DMS53 treated with DMSO at 0.1 percent for 48 hours (cell line): Measurements from ENCODE around the gene SPATA20.

Experiments
- DNase-seq: peaks from one replicate; lab custom pipeline; 2025; ENCODE audit not compliant: unreplicated experiment; lab: John Stamatoyannopoulos, UW

Gene SPATA20

GRCh38 chr17:50557630-50558029, 10.7 kb downstream of the SPATA20 start:
- no peak for DNase-seq

- DNase-seq: no peak
These were observed 11.1 kb downstream of the SPATA20 start for GRCh38 chr17:50558091-50558490.

- no peak for DNase-seq
These were observed 11.6 kb downstream of the SPATA20 start for GRCh38 chr17:50558581-50558940.

GRCh38 chr17:50558941-50559614, 12.1 kb downstream of the SPATA20 start:
- no peak for DNase-seq

- DNase-seq: peak; percentile 60
These were observed 12.8 kb downstream of the SPATA20 start for GRCh38 chr17:50559674-50560184.

GRCh38 chr17:50560185-50560824, 13.3 kb downstream of the SPATA20 start, which contains the start of gene CACNA1G:
CACNA1G (plus strand) TSS chr17:50560715; CDS start chr17:50561460, 745 bp downstream.
- peak; percentile 88 for DNase-seq

GRCh38 chr17:50560931-50561745, 14.2 kb downstream of the SPATA20 start:
- DNase-seq: no peak

- DNase-seq: no peak
These were observed 14.8 kb downstream of the SPATA20 start for GRCh38 chr17:50561746-50562141.

GRCh38 chr17:50562242-50563091, 15.5 kb downstream of the SPATA20 start:
- no peak for DNase-seq

- DNase-seq: no peak
These were observed 16.1 kb downstream of the SPATA20 start for GRCh38 chr17:50563092-50563511.

GRCh38 chr17:50564916-50565315, 17.9 kb downstream of the SPATA20 start:
- DNase-seq: no peak

- DNase-seq: no peak
These were observed 18.7 kb downstream of the SPATA20 start for GRCh38 chr17:50565402-50566350.

GRCh38 chr17:50566886-50567285, 19.9 kb downstream of the SPATA20 start:
- no peak for DNase-seq

GRCh38 chr17:50568659-50569058, 21.7 kb downstream of the SPATA20 start:
- DNase-seq: no peak

GRCh38 chr17:50569592-50569991, 22.6 kb downstream of the SPATA20 start:
- DNase-seq: no peak

GRCh38 chr17:50570032-50570431, 23.1 kb downstream of the SPATA20 start:
- no peak for DNase-seq

- DNase-seq: no peak
These were observed 23.6 kb downstream of the SPATA20 start for GRCh38 chr17:50570528-50570927.

GRCh38 chr17:50571681-50572080, 24.7 kb downstream of the SPATA20 start:
- DNase-seq: no peak

- DNase-seq: no peak
These were observed 25.6 kb downstream of the SPATA20 start for GRCh38 chr17:50572541-50572940.
